ENCODE results near the gene HIVEP3.

The HIVEP3 gene

DNA sequence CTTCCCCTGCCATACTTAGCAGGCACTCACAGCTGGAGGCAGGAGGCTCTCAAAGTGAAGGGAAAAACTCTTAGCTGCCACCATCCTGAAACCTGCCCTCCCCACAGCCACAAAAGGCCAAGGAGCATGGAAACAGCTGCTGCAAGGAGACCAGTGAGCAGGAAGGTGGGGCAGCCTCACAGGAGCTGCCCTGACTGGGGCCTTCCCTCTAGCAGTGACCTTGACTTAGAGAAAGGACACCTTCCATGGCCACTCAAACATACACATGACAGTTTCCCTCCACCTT lies 126.3 kb downstream of the HIVEP3 start:
- H3K9me3 Mint-ChIP-seq, result no peaks in the 10 kb centered on the region
- H3K27me3 Mint-ChIP-seq, result no peaks in the 10 kb centered on the region
- peak overlapping the region; percentile 64 for H3K27ac Mint-ChIP-seq
- H3K4me1 Mint-ChIP-seq, result peaks cover 60% of the 10 kb centered on the region
- no peaks in the 10 kb centered on the region for H3K36me3 Mint-ChIP-seq
- no peak overlapping the region for H3K4me3 Mint-ChIP-seq

DNA sequence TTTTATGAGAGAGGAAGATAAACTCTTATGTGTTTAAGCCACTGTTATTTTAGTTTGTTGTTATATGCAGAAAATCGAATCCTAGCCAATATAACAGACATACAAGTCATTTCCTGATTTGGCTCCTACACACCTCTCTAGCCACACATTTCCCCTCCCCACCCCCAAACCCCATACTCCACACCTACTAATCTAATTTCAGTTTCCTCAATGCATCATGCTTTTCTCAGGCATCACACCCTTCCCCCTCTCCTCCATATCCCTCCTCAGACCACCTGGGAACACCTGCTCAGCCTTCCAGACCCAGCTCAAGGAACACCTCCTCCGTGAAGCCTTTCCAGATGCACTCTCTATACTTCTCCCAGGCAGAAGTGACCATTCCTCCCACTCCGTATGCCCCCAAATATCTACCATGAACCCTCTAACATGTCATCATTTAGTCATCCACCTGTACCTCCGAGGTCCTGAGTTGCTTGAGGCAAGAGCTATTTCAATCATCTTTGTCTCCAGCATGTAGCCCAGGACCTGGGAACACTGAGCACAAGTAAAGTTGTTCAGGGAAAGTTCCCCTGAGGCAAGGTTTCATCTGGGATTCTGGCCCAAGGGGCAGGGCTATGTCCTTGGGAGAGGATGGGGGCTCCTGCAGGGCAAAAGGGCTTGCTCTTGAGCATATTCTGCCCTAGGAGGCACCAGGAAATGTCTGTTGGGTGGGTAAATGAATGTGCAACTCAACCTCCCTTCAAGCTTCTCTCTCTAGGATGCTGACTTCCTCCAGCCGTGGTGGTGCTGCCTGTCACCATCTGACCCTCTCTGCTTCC lies 126.8 kb downstream of the HIVEP3 start:
- Mint-ChIP-seq H3K4me3 (peak overlapping the region; percentile 2), H3K36me3 (no peaks in the 10 kb centered on the region), H3K27me3 (no peaks in the 10 kb centered on the region), H3K27ac (peak overlapping the region; percentile 64), H3K9me3 (no peaks in the 10 kb centered on the region), H3K4me1 (peaks cover 60% of the 10 kb centered on the region)

GRCh38 chr1:41790351-41790750 lies 128.4 kb downstream of the HIVEP3 start:
- no peaks in the 10 kb centered on the region for H3K36me3 Mint-ChIP-seq
- H3K27ac Mint-ChIP-seq, result peak overlapping the region; percentile 20
- H3K4me1 Mint-ChIP-seq, result peaks cover 59% of the 10 kb centered on the region
- no peaks in the 10 kb centered on the region for H3K27me3 Mint-ChIP-seq
- no peak overlapping the region for H3K4me3 Mint-ChIP-seq
- no peaks in the 10 kb centered on the region for H3K9me3 Mint-ChIP-seq

DNA sequence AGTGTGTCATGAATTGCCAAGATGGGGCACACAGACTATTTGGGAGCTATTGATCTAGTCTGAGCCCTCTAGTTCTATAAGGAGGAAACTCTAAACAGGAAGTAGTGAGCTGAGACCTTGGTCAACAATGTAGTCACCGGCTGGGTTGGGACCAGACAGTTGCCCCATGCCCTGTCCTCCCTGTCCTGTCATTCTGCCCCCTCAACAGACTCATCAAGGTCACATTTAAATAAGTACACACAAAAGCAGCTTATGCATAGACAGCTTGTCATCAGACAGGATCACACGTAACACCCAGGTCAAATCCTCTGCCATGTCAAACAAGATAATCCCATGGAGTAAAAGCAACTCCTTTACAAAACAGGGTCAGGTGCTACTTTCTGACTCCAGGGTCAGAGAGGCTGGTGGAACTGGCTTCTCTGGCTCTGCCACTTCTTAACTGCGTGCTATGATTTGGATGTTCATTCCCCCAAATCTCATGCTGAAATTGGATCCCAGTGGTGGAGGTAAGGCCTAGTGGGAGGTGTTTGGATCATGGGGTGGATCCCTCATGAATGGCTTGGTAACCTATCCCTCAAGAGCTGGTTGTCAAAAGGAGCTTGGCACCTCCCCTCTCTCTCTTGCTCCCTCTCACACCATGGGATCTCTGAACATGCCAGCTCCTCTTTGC lies 128.9 kb downstream of the HIVEP3 start:
- peaks cover 59% of the 10 kb centered on the region for H3K4me1 Mint-ChIP-seq
- no peaks in the 10 kb centered on the region for H3K9me3 Mint-ChIP-seq
- H3K36me3 Mint-ChIP-seq, result peaks cover 4% of the 10 kb centered on the region
- H3K27me3 Mint-ChIP-seq, result no peaks in the 10 kb centered on the region
- no peak overlapping the region for H3K4me3 Mint-ChIP-seq
- H3K27ac Mint-ChIP-seq, result no peak overlapping the region

DNA sequence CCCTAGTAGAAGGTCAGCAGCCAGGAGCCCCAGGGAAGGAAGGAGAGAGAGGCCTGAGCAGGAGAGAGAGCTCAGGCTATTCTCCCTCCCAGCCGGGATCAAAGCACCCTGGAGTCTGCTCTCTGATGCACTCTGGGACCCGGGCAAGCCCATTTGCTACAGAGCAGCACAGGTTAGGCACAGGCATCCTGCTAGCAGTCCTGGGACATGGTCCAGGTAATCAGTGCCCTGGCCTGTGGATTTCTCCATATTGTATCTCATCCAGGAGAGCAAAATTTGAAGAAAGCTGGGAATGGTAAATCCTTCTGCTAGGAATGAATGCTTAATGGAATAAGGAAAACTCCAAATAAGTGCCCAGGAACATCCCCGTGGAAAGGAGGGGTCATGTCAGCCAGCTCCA lies 130.3 kb downstream of the HIVEP3 start:
- Mint-ChIP-seq H3K4me3 (no peak overlapping the region), H3K27me3 (no peaks in the 10 kb centered on the region), H3K4me1 (peaks cover 59% of the 10 kb centered on the region), H3K27ac (no peak overlapping the region), H3K36me3 (peaks cover 4% of the 10 kb centered on the region), H3K9me3 (no peaks in the 10 kb centered on the region)

- peak overlapping the region; percentile 47 for H3K4me3 Mint-ChIP-seq
- peaks cover 39% of the 10 kb centered on the region for H3K4me1 Mint-ChIP-seq
Observed at GRCh38 chr1:41784531-41785274, 134.0 kb downstream of the HIVEP3 start.

DNA sequence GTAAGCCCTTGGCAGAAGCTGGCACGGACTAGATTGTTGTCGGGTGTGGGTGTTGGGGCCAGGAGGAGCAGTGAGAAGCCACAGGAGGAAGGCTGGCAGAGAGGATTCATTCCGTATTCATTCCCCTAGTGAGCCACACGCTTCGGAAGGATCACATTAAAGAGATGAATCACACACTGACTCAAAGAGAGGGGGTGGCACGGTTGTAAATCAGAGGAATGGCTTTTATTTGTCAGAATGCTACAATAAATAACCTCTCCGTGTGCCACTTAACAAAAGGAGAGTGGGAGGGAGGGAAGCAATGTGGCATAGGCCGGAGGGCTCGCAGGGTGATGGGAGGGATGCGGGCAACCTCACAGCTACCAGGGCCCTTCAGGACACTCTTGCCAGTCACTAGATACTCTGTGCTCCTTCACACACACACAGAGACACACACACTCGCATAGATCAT lies 135.5 kb downstream of the HIVEP3 start:
- Mint-ChIP-seq H3K4me3 (peak overlapping the region; percentile 70), H3K4me1 (peaks cover 38% of the 10 kb centered on the region), H3K36me3 (peaks cover 4% of the 10 kb centered on the region), H3K9me3 (no peaks in the 10 kb centered on the region), H3K27ac (peak overlapping the region; percentile 90), H3K27me3 (no peaks in the 10 kb centered on the region)

More at GRCh38 chr1:41784531-41785274, 134.0 kb downstream of the HIVEP3 start:
- Mint-ChIP-seq H3K9me3 (no peaks in the 10 kb centered on the region), H3K36me3 (peaks cover 4% of the 10 kb centered on the region), H3K27me3 (no peaks in the 10 kb centered on the region), H3K27ac (peak overlapping the region; percentile 30)

GRCh38 chr1:41780916-41781315 lies 137.8 kb downstream of the HIVEP3 start:
- Mint-ChIP-seq H3K27ac (no peak overlapping the region), H3K9me3 (no peaks in the 10 kb centered on the region), H3K27me3 (no peaks in the 10 kb centered on the region), H3K4me3 (no peak overlapping the region), H3K4me1 (peaks cover 35% of the 10 kb centered on the region), H3K36me3 (peaks cover 4% of the 10 kb centered on the region)

GRCh38 chr1:41780322-41780721 lies 138.4 kb downstream of the HIVEP3 start:
- Mint-ChIP-seq H3K9me3 (no peaks in the 10 kb centered on the region), H3K4me3 (no peak overlapping the region), H3K27me3 (no peaks in the 10 kb centered on the region), H3K36me3 (peaks cover 4% of the 10 kb centered on the region), H3K4me1 (peaks cover 35% of the 10 kb centered on the region), H3K27ac (no peak overlapping the region)

GRCh38 chr1:41779360-41779759 lies 139.4 kb downstream of the HIVEP3 start:
- no peaks in the 10 kb centered on the region for H3K36me3 Mint-ChIP-seq
- peaks cover 25% of the 10 kb centered on the region for H3K4me1 Mint-ChIP-seq
- H3K27ac Mint-ChIP-seq, result no peak overlapping the region
- no peaks in the 10 kb centered on the region for H3K9me3 Mint-ChIP-seq
- no peaks in the 10 kb centered on the region for H3K27me3 Mint-ChIP-seq
- H3K4me3 Mint-ChIP-seq, result no peak overlapping the region

GRCh38 chr1:41777695-41778094 lies 141.0 kb downstream of the HIVEP3 start:
- H3K9me3 Mint-ChIP-seq, result no peaks in the 10 kb centered on the region
- no peak overlapping the region for H3K4me3 Mint-ChIP-seq
- H3K27ac Mint-ChIP-seq, result no peak overlapping the region
- H3K36me3 Mint-ChIP-seq, result no peaks in the 10 kb centered on the region
- no peaks in the 10 kb centered on the region for H3K27me3 Mint-ChIP-seq
- H3K4me1 Mint-ChIP-seq, result peaks cover 10% of the 10 kb centered on the region

- no peaks in the 10 kb centered on the region for H3K36me3 Mint-ChIP-seq
- H3K27ac Mint-ChIP-seq, result no peak overlapping the region
- H3K4me1 Mint-ChIP-seq, result peaks cover 3% of the 10 kb centered on the region
Observed at GRCh38 chr1:41776891-41777441, 141.8 kb downstream of the HIVEP3 start.

DNA sequence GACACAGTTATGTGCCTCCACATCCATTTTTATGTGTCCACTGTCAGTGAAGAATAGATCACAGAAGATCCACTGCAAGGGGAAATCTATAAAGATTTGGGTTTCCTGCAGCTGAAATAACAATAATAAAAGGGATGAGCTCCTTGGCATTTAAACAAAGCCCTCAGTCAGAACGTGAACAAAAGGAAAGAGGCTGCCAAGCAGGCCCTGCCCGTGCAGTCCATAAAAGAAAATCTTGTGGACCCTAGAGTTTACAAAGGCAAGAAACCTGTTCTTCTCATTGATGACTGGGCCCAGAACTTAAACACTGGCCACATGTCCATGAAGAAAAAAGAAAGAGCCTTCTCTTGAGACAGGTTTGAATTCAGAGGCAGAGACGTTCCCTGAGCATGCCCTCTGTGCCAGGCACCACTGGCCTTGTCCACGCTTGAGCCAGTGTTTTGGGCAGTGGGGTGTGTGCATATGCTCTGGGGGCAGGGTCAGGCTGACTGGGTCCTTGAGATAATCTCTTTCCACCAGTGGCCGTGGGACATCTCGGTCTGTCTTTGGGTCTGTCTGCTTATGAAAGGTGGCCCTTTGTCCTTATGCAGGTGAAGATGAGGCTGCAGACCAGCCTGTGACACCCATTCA lies 142.7 kb downstream of the HIVEP3 start:
- Mint-ChIP-seq H3K36me3 (no peaks in the 10 kb centered on the region), H3K27ac (no peak overlapping the region), H3K9me3 (no peaks in the 10 kb centered on the region), H3K4me1 (no peaks in the 10 kb centered on the region), H3K4me3 (no peak overlapping the region), H3K27me3 (no peaks in the 10 kb centered on the region)

More at GRCh38 chr1:41776891-41777441, 141.8 kb downstream of the HIVEP3 start:
- Mint-ChIP-seq H3K27me3 (no peaks in the 10 kb centered on the region), H3K4me3 (no peak overlapping the region), H3K9me3 (no peaks in the 10 kb centered on the region)

DNA sequence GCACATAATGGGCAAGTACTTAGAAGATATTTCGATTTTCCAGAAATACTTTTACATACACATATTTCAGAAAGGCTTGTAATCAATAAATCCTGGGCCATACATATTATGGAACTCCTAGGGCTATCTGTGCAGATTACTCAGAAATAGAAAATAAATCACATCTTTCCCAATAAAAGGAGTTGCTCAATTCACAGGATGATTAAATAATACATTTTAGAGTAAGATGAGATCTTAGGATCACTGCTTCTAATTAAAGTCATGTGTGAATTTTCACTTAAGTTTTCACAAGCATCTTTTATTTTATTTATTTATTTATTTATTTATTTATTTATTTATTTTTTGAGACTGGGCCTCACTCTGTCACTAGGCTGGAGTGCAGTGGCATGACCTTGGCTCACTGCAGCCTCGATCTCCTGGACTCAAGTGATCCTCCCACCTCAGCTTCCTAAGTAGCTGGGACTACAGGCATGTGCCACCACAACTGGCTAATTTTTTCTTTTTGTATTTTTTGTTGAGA lies 144.2 kb downstream of the HIVEP3 start:
- no peaks in the 10 kb centered on the region for H3K36me3 Mint-ChIP-seq
- no peak overlapping the region for H3K27ac Mint-ChIP-seq
- H3K9me3 Mint-ChIP-seq, result no peaks in the 10 kb centered on the region
- no peaks in the 10 kb centered on the region for H3K4me1 Mint-ChIP-seq
- no peak overlapping the region for H3K4me3 Mint-ChIP-seq
- H3K27me3 Mint-ChIP-seq, result no peaks in the 10 kb centered on the region

DNA sequence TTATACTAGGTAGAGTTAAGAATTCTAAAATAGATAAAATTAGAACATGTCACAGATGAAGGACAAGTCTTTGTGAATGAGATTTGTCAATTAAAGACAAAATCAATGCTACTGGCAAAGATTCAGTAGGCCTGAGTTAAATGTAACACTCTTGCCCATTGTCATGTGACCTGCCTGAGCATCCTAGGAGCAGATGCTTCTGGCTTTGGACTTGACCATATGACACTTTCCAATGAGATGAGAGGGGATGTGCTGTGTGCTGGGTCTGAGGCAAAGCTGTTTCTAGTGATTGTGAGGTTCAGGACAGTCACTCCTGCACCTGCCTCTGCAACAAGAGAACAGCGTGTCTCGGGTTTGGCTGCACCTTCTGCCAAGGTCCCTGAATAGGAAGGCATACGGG lies 144.9 kb downstream of the HIVEP3 start:
- H3K4me1 Mint-ChIP-seq, result no peaks in the 10 kb centered on the region
- H3K4me3 Mint-ChIP-seq, result no peak overlapping the region
- no peak overlapping the region for H3K27ac Mint-ChIP-seq
- no peaks in the 10 kb centered on the region for H3K27me3 Mint-ChIP-seq
- H3K9me3 Mint-ChIP-seq, result no peaks in the 10 kb centered on the region
- no peaks in the 10 kb centered on the region for H3K36me3 Mint-ChIP-seq

Measured in activated naive CD4-positive, alpha-beta T cell treated with anti-CD3 and anti-CD28 coated beads, Interleukin-2, amount 50 U/mL, for 24 hours (primary cell).